HG03060 (cell line): ENCODE measurements around the gene MPDU1.

Source experiments
- ATAC-seq: cut with Tn5 transposase; IDR thresholded peaks from one replicate; pipeline ENCODE4 v1.9.1; 2021; ENCODE audit warnings: low read depth, moderate number of reproducible peaks; ENCODE audit not compliant: unreplicated experiment

The MPDU1 gene

GRCh38 chr17:7583253-7584109 lies at the start of gene MPDU1:
Gene MPDU1 (plus strand): TSS chr17:7583852. CDS start chr17:7583863, 11 bp downstream.
- ATAC-seq: peak; percentile 50

GRCh38 chr17:7538050-7538449 lies 45.6 kb upstream of the MPDU1 start:
- ATAC-seq: no peak

GRCh38 chr17:7538891-7539545 lies 44.6 kb upstream of the MPDU1 start:
- no peak for ATAC-seq

GRCh38 chr17:7541074-7541621 lies 42.5 kb upstream of the MPDU1 start:
- no peak for ATAC-seq

GRCh38 chr17:7544911-7545310 lies 38.7 kb upstream of the MPDU1 start:
- ATAC-seq: no peak

- ATAC-seq: no peak
Observed at GRCh38 chr17:7548585-7549400, 34.9 kb upstream of the MPDU1 start, which contains the start of gene TNFSF12. Gene TNFSF12 (plus strand): TSS chr17:7549058. CDS start chr17:7549154, 96 bp downstream.

- no peak for ATAC-seq
Observed at GRCh38 chr17:7549401-7550055, 34.1 kb upstream of the MPDU1 start.

GRCh38 chr17:7550344-7550743 lies 33.3 kb upstream of the MPDU1 start:
- ATAC-seq: no peak

- ATAC-seq: no peak
Observed at GRCh38 chr17:7551396-7551795, 32.3 kb upstream of the MPDU1 start.

GRCh38 chr17:7552621-7553051 lies 31.0 kb upstream of the MPDU1 start:
- peak; percentile 58 for ATAC-seq

GRCh38 chr17:7553356-7553755 lies 30.3 kb upstream of the MPDU1 start:
- no peak for ATAC-seq

GRCh38 chr17:7555320-7555948 lies 28.2 kb upstream of the MPDU1 start:
- ATAC-seq: no peak

- no peak for ATAC-seq
Observed at GRCh38 chr17:7556627-7557026, 27.0 kb upstream of the MPDU1 start.

GRCh38 chr17:7557147-7557764 lies 26.4 kb upstream of the MPDU1 start:
- ATAC-seq: no peak

- no peak for ATAC-seq
Observed at GRCh38 chr17:7557775-7558543, 25.7 kb upstream of the MPDU1 start.

GRCh38 chr17:7558544-7559319 lies 24.9 kb upstream of the MPDU1 start, which contains the start of gene TNFSF13:
Gene TNFSF13 (plus strand): TSS chr17:7558750. CDS start chr17:7559040, 290 bp downstream.
- ATAC-seq: no peak

GRCh38 chr17:7559320-7560171 lies 24.1 kb upstream of the MPDU1 start:
- ATAC-seq: no peak
